ENCODE data around the gene OGFR.

The OGFR gene

GRCh38 chr20:62861726-62862336, 57.2 kb downstream of the OGFR start, which contains the start of gene TCFL5:
TCFL5 (minus strand) TSS chr20:62861822; CDS start chr20:62861670, 152 bp downstream.
- DNase-seq = peak; percentile 95 to 98 (median 97)

Data from activated naive CD4-positive, alpha-beta T cell (primary cell).